HG02588 (cell line): ENCODE data around the gene CHEK1.

Experiments used
- ATAC-seq: cut with Tn5 transposase; IDR thresholded peaks from one replicate; pipeline ENCODE4 v1.9.1; 2021; ENCODE audit warnings: mild to moderate bottlenecking, moderate library complexity; ENCODE audit not compliant: unreplicated experiment

Gene CHEK1

GRCh38 chr11:125625630-125626287 is 796 bp downstream of the CHEK1 start:
- peak; percentile 85 for ATAC-seq

GRCh38 chr11:125626288-125626950 is 1.5 kb downstream of the CHEK1 start:
- ATAC-seq = peak; percentile 23

- no peak for ATAC-seq
Observed at GRCh38 chr11:125627236-125627910, 2.4 kb downstream of the CHEK1 start.

- no peak for ATAC-seq
Observed at GRCh38 chr11:125637840-125638239, 12.9 kb downstream of the CHEK1 start.

- no peak for ATAC-seq
Observed at GRCh38 chr11:125638315-125638714, 13.4 kb downstream of the CHEK1 start.

- no peak for ATAC-seq
Observed at GRCh38 chr11:125645871-125646270, 20.9 kb downstream of the CHEK1 start.

- ATAC-seq = no peak
Observed at GRCh38 chr11:125649465-125650166, 24.7 kb downstream of the CHEK1 start.

GRCh38 chr11:125662689-125663088 is 37.7 kb downstream of the CHEK1 start:
- no peak for ATAC-seq

- ATAC-seq = no peak
Observed at GRCh38 chr11:125663910-125664309, 38.9 kb downstream of the CHEK1 start.

GRCh38 chr11:125667151-125667550 is 42.2 kb downstream of the CHEK1 start:
- no peak for ATAC-seq

GRCh38 chr11:125670172-125670571 is 45.2 kb downstream of the CHEK1 start:
- no peak for ATAC-seq

GRCh38 chr11:125671561-125671960 is 46.6 kb downstream of the CHEK1 start:
- ATAC-seq = no peak

- no peak for ATAC-seq
Observed at GRCh38 chr11:125674210-125674609, 49.2 kb downstream of the CHEK1 start.

GRCh38 chr11:125675196-125675595 is 50.2 kb downstream of the CHEK1 start:
- ATAC-seq = no peak

- ATAC-seq = no peak
Observed at GRCh38 chr11:125679397-125679796, 54.4 kb downstream of the CHEK1 start.

- ATAC-seq = no peak
Observed at GRCh38 chr11:125679837-125680236, 54.9 kb downstream of the CHEK1 start.

GRCh38 chr11:125680747-125681146 is 55.8 kb downstream of the CHEK1 start, which contains the start of gene ACRV1:
TSS of gene ACRV1 (minus strand) at chr11:125680847. CDS start at chr11:125680780, 67 bp downstream.
- no peak for ATAC-seq

GRCh38 chr11:125685228-125685627 is 60.3 kb downstream of the CHEK1 start:
- ATAC-seq = no peak

GRCh38 chr11:125688066-125688465 is 63.1 kb downstream of the CHEK1 start:
- ATAC-seq = no peak

- ATAC-seq = no peak
Observed at GRCh38 chr11:125688632-125689031, 63.7 kb downstream of the CHEK1 start.

- ATAC-seq = no peak
Observed at GRCh38 chr11:125689274-125689859, 64.4 kb downstream of the CHEK1 start.
